Stomach (tissue), 4 donors: Measurements from ENCODE around the gene GFPT2.

ENCODE experiments used
- EP300 ChIP-seq: sonication (generic); formaldehyde crosslinking; IDR thresholded peaks from one replicate; pipeline ENCODE4 v1.6.1; 2017; ENCODE audit warnings: antibody characterized with exemption
- TF ChIP-seq, protein P1 (sequence below), 7 experiments: fragments of 450-650 bp in 4 of 7; fragments of 200-600 bp in 3 of 7; sonication (generic) in 3 of 7; IDR thresholded peaks; one replicate each; pipeline ENCODE4 v1.5.1; 2016 to 2019; ENCODE audit warnings: antibody characterized with exemption in 7 of 7, control low read depth in 2 of 7, mild to moderate bottlenecking in 1 of 7

- no peak for TF ChIP-seq EP300
- TF ChIP-seq, protein P1, sequence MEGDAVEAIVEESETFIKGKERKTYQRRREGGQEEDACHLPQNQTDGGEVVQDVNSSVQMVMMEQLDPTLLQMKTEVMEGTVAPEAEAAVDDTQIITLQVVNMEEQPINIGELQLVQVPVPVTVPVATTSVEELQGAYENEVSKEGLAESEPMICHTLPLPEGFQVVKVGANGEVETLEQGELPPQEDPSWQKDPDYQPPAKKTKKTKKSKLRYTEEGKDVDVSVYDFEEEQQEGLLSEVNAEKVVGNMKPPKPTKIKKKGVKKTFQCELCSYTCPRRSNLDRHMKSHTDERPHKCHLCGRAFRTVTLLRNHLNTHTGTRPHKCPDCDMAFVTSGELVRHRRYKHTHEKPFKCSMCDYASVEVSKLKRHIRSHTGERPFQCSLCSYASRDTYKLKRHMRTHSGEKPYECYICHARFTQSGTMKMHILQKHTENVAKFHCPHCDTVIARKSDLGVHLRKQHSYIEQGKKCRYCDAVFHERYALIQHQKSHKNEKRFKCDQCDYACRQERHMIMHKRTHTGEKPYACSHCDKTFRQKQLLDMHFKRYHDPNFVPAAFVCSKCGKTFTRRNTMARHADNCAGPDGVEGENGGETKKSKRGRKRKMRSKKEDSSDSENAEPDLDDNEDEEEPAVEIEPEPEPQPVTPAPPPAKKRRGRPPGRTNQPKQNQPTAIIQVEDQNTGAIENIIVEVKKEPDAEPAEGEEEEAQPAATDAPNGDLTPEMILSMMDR (IDR thresholded peaks at IDR 0.05) = no peak
Measured at GRCh38 chr5:180381428-180381827, 28.3 kb upstream of the GFPT2 start.
